Daoy (cell line): ENCODE measurements around the gene VSIG10L. TPM values are rescaled to one million over a fixed set of nuclear protein-coding genes. Genes with fewer than 3 reads are reported as not detected.

Experiments
- DNase-seq: peaks from one replicate; pipeline ENCODE4 v3.0.0-alpha.2; 2015; ENCODE audit warnings: low read depth
- total RNA-seq: library from RNA; depleted of rRNA; stranded (reverse); fragments of >200 nt; shearing (Covaris generic); gene quantifications from 2 replicates; pipeline ENCODE4 v1.2.3, GENCODE V29; 2014

The VSIG10L gene
- total RNA-seq, 1 experiment from 2014 or later, result 0.74 TPM

- DNase-seq, result no peak
These were observed 24.0 kb downstream of the VSIG10L start for GRCh38 chr19:51317968-51318367.

- peak; percentile 55 for DNase-seq
These were observed 24.6 kb downstream of the VSIG10L start for GRCh38 chr19:51317376-51317775.

GRCh38 chr19:51316688-51317087, 25.3 kb downstream of the VSIG10L start:
- DNase-seq, result no peak

- peak; percentile 41 for DNase-seq
These were observed 30.3 kb downstream of the VSIG10L start, which contains the start of gene IGLON5 for GRCh38 chr19:51311351-51312257. IGLON5 (plus strand) TSS chr19:51311644; CDS start chr19:51311848, 204 bp downstream.

GRCh38 chr19:51305479-51305878, 36.5 kb downstream of the VSIG10L start:
- no peak for DNase-seq

GRCh38 chr19:51301266-51301665, 40.7 kb downstream of the VSIG10L start:
- no peak for DNase-seq

- DNase-seq, result no peak
These were observed 44.5 kb downstream of the VSIG10L start for GRCh38 chr19:51297406-51297805.

- DNase-seq, result no peak
These were observed 45.4 kb downstream of the VSIG10L start for GRCh38 chr19:51296336-51297093.

- DNase-seq, result no peak
These were observed 46.4 kb downstream of the VSIG10L start for GRCh38 chr19:51295382-51296126.

- no peak for DNase-seq
These were observed 47.0 kb downstream of the VSIG10L start for GRCh38 chr19:51294977-51295375.

GRCh38 chr19:51294211-51294976, 47.5 kb downstream of the VSIG10L start:
- peak; percentile 73 for DNase-seq

- no peak for DNase-seq
These were observed 48.2 kb downstream of the VSIG10L start for GRCh38 chr19:51293571-51294210.

- DNase-seq, result no peak
These were observed 49.0 kb downstream of the VSIG10L start for GRCh38 chr19:51292971-51293370.

GRCh38 chr19:51289635-51290034, 52.3 kb downstream of the VSIG10L start:
- no peak for DNase-seq

GRCh38 chr19:51285682-51286081, 56.3 kb downstream of the VSIG10L start:
- no peak for DNase-seq

GRCh38 chr19:51282335-51282734, 59.6 kb downstream of the VSIG10L start:
- DNase-seq, result no peak
